COLO829 (cell line): ENCODE results near the gene ATP8B1.
"Not testable (repeated sequence)": the region's sequence is repeated elsewhere in the genome, so short reads cannot be mapped to it uniquely, and the experiment has no call there.

Experiments
- DNase-seq: peaks from one replicate; pipeline ENCODE4 v3.0.0; 2012; ENCODE audit warnings: low spot score

ATP8B1 gene

GRCh38 chr18:57764995-57765394 lies 38.1 kb downstream of the ATP8B1 start:
- DNase-seq, result no peak

GRCh38 chr18:57764087-57764486 lies 39.0 kb downstream of the ATP8B1 start:
- no peak for DNase-seq

GRCh38 chr18:57762686-57763085 lies 40.4 kb downstream of the ATP8B1 start:
- DNase-seq, result no peak

- DNase-seq, result no peak
Observed at GRCh38 chr18:57759650-57760049, 43.5 kb downstream of the ATP8B1 start.

GRCh38 chr18:57755473-57756067 lies 47.5 kb downstream of the ATP8B1 start:
- no peak for DNase-seq

- no peak for DNase-seq
Observed at GRCh38 chr18:57754577-57755338, 48.4 kb downstream of the ATP8B1 start.

- no peak for DNase-seq
Observed at GRCh38 chr18:57753063-57753462, 50.1 kb downstream of the ATP8B1 start.

- DNase-seq, result no peak
Observed at GRCh38 chr18:57749604-57749970, 53.5 kb downstream of the ATP8B1 start.

GRCh38 chr18:57748770-57749603 lies 54.1 kb downstream of the ATP8B1 start:
- peak; percentile 43 for DNase-seq

GRCh38 chr18:57747809-57748680 lies 55.1 kb downstream of the ATP8B1 start:
- peak; percentile 16 for DNase-seq

- no peak for DNase-seq
Observed at GRCh38 chr18:57744211-57744694, 58.9 kb downstream of the ATP8B1 start.

- no peak for DNase-seq
Observed at GRCh38 chr18:57743008-57743407, 60.1 kb downstream of the ATP8B1 start.

GRCh38 chr18:57741273-57741672 lies 61.8 kb downstream of the ATP8B1 start:
- no peak for DNase-seq

- DNase-seq, result no peak
Observed at GRCh38 chr18:57738078-57738477, 65.0 kb downstream of the ATP8B1 start.

GRCh38 chr18:57737400-57738060 lies 65.6 kb downstream of the ATP8B1 start:
- DNase-seq, result peak; percentile 37

- DNase-seq, result not testable (repeated sequence)
Observed at GRCh38 chr18:57735042-57735441, 68.1 kb downstream of the ATP8B1 start.

- DNase-seq, result no peak
Observed at GRCh38 chr18:57733861-57734260, 69.3 kb downstream of the ATP8B1 start.

- no peak for DNase-seq
Observed at GRCh38 chr18:57730146-57730545, 73.0 kb downstream of the ATP8B1 start.

- DNase-seq, result no peak
Observed at GRCh38 chr18:57728941-57729511, 74.1 kb downstream of the ATP8B1 start.

GRCh38 chr18:57727952-57728807 lies 74.9 kb downstream of the ATP8B1 start:
- DNase-seq, result peak; percentile 77
